T-helper 17 cell (primary cell): ENCODE data around the gene TNK2. TPM values are rescaled to one million over a fixed set of nuclear protein-coding genes. Genes with fewer than 3 reads are reported as not detected.

Experiments used
- ATAC-seq: fragments of 150-1000 bp; cut with Tn5 transposase; 2 replicates; pipeline ENCODE4 v1.10.0; 2021; ENCODE audit warnings: mild to moderate bottlenecking, moderate library complexity
- DNase-seq, 3 donors: peaks; one replicate each; pipeline versions ENCODE4 v3.0.0 to v3.0.0-alpha.2; 2020 to 2021
- H3K9me3 ChIP-seq: one replicate; pipeline ENCODE4 v1.7.0; 2013; ENCODE audit warnings: low read length, mild to moderate bottlenecking; ENCODE audit not compliant: control insufficient read depth, poor library complexity, severe bottlenecking
- H3K27ac Mint-ChIP-seq: one replicate; pipeline ENCODE4 v1.8.0; 2022; ENCODE audit warnings: mild to moderate bottlenecking, moderate library complexity, mixed read lengths
- H3K27me3 Mint-ChIP-seq: one replicate; pipeline ENCODE4 v1.8.0; 2022; ENCODE audit warnings: mixed read lengths
- H3K36me3 Mint-ChIP-seq: one replicate; pipeline ENCODE4 v1.8.0; 2022; ENCODE audit warnings: low read depth, mixed read lengths
- H3K4me1 Mint-ChIP-seq: one replicate; pipeline ENCODE4 v1.8.0; 2022; ENCODE audit warnings: mild to moderate bottlenecking, mixed read lengths
- H3K4me3 Mint-ChIP-seq: one replicate; pipeline ENCODE4 v1.8.0; 2022; ENCODE audit warnings: mild to moderate bottlenecking, moderate library complexity, mixed read lengths
- total RNA-seq, 4 donors: library from RNA in 2 of 4; stranded (reverse) in 2 of 4; gene quantifications; one replicate each; pipeline ENCODE4 v1.2.3 and lab custom pipeline; 2022 to 2026

TNK2 gene
- total RNA-seq, 2 donors from 2014 or later, result 123 to 125 TPM

DNA sequence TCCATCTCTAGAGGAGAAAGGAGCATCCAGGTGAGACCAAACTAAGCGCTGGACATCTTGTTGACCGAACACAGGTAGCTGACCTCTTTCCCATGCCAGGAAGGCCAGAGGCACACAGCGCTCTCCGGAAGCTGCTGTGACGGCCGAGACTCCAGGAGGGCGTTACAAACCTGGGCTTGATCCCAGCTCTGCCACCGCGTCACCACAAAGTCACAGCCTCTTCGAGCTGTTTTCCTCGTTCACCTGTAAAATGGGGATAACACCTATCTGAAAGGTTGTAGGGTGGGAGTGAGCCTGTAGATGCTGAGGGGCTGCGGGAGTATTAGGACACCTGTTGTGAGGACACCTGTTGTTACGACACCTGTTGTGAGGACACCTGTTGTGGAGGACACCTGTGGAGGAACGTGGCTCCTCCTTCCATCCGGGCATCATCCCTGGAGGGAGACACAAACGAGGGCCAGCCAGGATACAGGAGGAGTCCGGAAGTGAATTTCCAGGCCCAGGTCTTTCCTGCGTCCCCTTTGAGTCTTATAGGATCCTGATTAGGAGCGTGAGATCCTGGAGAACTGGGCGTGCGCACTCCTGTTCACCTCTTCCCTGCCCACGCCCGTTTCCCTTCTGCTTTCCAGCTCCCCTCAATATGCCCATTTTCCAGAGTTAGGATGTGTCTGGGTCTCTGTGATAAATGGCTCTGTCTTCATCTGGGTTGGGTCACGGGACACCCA, 94.3 kb downstream of the TNK2 start:
- no peaks in the 10 kb centered on the region for H3K9me3 ChIP-seq
- DNase-seq (no peak), ATAC-seq (no peak)
- Mint-ChIP-seq H3K4me3 (no peak overlapping the region), H3K27ac (no peak overlapping the region), H3K4me1 (peaks cover 11% of the 10 kb centered on the region), H3K36me3 (peaks cover 3% of the 10 kb centered on the region), H3K27me3 (peaks cover 4% of the 10 kb centered on the region)

Other genes with a start within 250 kb of the TNK2 start
- 10 to 100 TPM in 1 of 2 donors, 1 to 10 TPM in 1; 6.4 to 13.2 TPM for gene MUC20, start 187.6 kb downstream of the TNK2 start, total RNA-seq
- gene MUC4, start 96.6 kb downstream of the TNK2 start, total RNA-seq, result not detected
- gene TFRC, start 173.5 kb upstream of the TNK2 start, total RNA-seq, result 100 to 1,000 TPM; 218 to 221 TPM